Measurements from ENCODE around the gene TMIE.

Gene TMIE, protein sequence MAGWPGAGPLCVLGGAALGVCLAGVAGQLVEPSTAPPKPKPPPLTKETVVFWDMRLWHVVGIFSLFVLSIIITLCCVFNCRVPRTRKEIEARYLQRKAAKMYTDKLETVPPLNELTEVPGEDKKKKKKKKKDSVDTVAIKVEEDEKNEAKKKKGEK

DNA sequence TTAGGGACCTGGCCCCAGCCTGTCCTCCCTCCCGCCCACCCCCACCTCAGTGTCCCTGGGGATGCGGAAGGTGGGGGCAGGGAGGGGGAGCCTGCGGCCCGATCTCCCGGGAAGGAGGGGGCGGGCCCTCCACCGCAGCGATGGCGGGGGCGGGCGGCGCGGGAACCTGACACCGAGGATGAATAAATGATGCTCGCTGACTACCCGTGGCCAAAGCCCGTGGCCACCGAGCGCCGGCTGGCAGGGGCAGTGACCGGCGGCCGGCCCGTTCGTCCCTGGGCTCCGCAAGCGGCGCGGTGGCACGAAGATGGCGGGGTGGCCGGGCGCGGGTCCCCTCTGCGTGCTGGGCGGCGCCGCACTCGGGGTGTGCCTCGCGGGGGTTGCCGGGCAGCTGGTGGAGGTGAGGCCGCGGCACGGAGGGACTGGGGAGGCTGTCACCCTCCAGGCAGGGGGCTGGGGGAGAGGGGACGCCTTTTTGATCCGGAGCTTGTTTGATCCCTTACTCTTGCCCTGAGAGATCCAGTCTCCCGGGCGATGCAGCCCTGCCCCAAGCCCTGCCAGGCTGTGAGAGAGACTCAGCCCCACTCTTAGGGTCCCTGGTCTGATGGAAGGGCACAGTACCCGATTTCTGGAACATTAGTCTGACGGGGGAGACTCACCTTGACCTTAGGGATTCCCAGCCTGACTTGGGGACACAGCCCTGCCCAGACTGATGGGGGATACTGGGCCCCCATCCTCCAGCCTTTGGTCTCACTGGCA lies at the start of gene TMIE:
TMIE (plus strand) TSS at position 212 of the 759 bp plus-strand sequence; CDS start at position 308, 96 bp downstream.
- TF ChIP-seq, protein P1, sequence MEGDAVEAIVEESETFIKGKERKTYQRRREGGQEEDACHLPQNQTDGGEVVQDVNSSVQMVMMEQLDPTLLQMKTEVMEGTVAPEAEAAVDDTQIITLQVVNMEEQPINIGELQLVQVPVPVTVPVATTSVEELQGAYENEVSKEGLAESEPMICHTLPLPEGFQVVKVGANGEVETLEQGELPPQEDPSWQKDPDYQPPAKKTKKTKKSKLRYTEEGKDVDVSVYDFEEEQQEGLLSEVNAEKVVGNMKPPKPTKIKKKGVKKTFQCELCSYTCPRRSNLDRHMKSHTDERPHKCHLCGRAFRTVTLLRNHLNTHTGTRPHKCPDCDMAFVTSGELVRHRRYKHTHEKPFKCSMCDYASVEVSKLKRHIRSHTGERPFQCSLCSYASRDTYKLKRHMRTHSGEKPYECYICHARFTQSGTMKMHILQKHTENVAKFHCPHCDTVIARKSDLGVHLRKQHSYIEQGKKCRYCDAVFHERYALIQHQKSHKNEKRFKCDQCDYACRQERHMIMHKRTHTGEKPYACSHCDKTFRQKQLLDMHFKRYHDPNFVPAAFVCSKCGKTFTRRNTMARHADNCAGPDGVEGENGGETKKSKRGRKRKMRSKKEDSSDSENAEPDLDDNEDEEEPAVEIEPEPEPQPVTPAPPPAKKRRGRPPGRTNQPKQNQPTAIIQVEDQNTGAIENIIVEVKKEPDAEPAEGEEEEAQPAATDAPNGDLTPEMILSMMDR (IDR thresholded peaks at IDR 0.05; ENCODE audit: low read depth, low read length, missing control alignments) = no peak
- 0 out of 2 replicates have a peak within 1 kb of the TSS, but pooled peaks have one; percentile 0 for H3K4me3 ChIP-seq (replicated peaks; ENCODE audit: low read depth, low read length)
- DNase-seq (ENCODE audit: extremely low read depth, low read depth) = no peak

DNA sequence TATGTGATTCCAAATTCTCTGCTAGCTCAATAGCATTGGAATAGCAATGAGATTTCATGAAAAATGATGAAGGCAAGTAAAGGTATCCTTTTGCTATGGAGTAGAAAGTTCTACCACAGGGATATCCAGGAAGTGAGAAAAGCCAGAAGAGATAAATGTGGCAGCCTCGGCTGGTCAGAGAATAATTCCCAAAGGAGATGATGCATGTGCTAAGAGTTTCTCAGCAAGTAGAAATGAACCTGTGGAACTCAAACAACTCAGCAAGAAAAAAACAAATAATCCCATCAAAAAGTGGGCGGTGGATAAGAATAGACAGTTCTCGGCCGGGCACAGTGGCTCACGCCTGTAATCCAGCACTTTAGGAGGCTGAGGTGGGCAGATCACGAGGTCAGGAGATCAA lies 45.9 kb upstream of the TMIE start:
- H3K4me3 ChIP-seq (replicated peaks; ENCODE audit: low read depth, low read length) = no peak overlapping the region
- TF ChIP-seq, protein P1 (IDR thresholded peaks at IDR 0.05; ENCODE audit: low read depth, low read length, missing control alignments) = no peak
- DNase-seq (ENCODE audit: extremely low read depth, low read depth) = no peak

DNA sequence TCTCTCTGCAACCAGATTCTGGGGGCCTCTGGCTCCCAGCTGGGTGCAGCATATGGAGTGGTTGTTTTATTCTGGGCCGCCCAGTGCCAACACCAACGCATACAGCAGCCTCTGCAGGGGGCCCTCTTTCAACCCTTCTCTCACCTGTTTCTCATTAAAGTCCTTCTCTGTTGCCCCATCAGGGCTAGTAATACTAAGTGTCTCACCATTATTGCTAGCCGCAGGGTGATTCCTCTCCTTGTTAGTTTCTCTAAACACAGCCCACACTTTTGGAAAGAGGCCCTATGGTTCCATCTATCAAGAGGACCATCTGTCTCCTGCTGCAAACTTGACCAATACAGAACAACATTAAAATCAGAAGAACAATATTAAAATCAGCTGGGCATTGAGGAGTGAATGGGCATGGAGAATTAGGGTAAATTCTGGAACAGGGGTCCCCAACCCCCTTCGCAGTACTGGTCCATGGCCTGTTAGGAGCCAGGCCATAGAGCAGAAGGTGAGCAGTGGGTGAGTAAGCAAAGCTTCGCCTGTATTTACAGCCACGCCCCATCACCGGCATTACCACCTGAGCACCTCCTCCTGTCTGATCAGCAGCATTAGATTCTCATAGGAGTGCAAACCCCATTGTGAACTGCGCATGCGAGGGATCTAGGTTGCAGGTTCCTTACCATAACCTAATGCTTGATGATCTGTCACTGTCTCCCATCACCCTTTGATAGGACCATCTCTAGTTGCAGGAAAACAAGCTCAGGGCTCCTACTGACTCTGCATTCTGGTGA lies 44.2 kb upstream of the TMIE start:
- TF ChIP-seq, protein P1 (IDR thresholded peaks at IDR 0.05; ENCODE audit: low read depth, low read length, missing control alignments) = no peak

DNA sequence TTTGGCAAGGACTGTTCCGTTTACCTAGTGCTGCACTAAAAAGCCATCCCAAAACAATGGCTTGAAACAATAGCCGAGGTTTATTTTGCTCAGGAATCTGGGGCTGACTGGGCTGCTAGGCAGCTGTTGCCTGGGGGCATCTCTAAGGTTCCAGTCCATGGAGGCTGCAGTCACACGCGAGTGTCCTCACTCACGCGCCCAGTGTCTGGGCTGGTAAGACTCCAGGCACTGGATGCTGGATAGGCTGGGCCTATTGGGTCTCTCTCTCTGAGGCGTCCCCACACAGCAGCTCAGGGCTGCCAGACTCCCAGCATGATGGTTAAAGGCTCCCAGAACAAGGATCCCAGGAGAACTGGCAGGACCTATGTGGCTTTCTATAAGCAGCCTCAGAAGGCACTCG lies 41.9 kb upstream of the TMIE start:
- H3K4me3 ChIP-seq (replicated peaks; ENCODE audit: low read depth, low read length) = no peak overlapping the region
- TF ChIP-seq, protein P1 (IDR thresholded peaks at IDR 0.05; ENCODE audit: low read depth, low read length, missing control alignments) = no peak
- no peak for DNase-seq (ENCODE audit: extremely low read depth, low read depth)

More for the DNA sequence above, 44.2 kb upstream of the TMIE start:
- no peak overlapping the region for H3K4me3 ChIP-seq (replicated peaks; ENCODE audit: low read depth, low read length)
- peak; percentile 56 for DNase-seq (ENCODE audit: extremely low read depth, low read depth)

DNA sequence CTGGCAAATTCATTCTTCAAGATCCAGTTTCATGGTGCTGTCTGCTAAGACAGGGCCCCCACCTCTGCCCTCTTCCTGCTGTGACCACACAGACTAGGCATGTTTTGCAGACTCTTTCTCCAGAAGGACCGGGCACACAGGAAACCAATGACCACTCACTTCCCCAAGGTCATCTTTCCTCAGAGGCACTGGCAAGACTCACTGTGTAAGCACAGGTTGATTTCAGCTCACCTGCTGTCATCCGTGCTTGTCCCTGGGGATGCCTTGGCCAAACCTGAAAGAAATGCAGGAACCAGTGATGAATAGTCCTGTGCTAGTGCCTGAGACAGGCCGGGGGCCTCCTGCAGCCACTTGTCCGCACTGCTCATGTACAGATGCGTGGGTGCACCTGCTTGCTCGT lies 41.2 kb upstream of the TMIE start:
- TF ChIP-seq, protein P1 (IDR thresholded peaks at IDR 0.05; ENCODE audit: low read depth, low read length, missing control alignments) = no peak
- no peak overlapping the region for H3K4me3 ChIP-seq (replicated peaks; ENCODE audit: low read depth, low read length)
- DNase-seq (ENCODE audit: extremely low read depth, low read depth) = no peak

DNA sequence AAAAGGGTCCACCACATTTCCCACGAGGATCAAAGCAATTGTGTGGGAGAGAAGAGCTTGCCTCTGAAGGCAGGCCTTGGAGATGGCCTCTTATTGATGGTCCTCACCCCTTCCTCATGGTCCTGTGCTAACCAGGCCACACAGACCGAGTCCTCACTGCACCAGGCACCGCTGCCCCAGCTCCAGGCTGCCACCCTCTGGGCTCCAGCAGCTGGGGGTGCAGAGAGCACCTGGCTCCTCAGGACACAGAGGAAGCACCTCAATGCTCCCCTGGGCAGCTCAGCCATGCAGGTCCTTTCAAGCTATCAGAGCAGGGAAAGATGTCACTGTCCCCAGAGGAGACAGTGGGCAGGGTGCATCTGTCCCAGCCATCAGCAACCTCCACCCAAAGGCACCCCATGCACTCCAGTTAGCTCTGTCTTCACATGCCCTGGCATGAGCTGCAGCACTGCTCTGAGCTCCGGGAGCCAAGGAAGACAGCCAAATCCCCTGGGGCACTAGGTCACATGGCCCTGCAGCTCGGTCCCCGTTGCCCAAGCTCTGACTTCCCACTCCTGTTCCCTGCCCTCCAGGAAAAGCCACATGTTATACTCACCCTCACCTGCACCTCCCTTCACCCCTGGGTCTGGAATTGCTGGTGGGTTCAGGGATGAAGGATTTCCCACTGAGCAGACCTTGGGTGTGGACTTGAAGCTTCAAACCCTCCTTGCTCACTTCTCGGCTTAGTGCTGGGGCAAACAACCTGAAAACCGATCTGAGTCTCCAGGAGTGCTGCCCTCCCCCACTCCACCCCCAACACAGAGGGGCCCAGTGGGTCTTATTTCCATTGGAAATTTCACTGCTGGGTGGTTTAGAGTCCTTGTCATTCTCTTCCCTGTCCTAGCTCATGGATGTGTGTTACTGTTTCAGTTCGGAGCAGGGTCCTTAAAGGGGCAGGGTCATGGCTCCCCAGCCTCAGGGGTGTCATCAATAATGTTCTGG lies 40.4 kb upstream of the TMIE start:
- TF ChIP-seq, protein P1 (IDR thresholded peaks at IDR 0.05; ENCODE audit: low read depth, low read length, missing control alignments) = no peak
- H3K4me3 ChIP-seq (replicated peaks; ENCODE audit: low read depth, low read length) = no peak overlapping the region
- no peak for DNase-seq (ENCODE audit: extremely low read depth, low read depth)

Measured in HFF-Myc (cell line).